Sciatic nerve (tissue), 2 donors: ENCODE measurements around the gene RAB37. TPM values are rescaled to one million over a fixed set of nuclear protein-coding genes. Genes with fewer than 3 reads are reported as not detected.

ENCODE experiments used
- ATAC-seq: fragments of 200-7000 bp; cut with Tn5 transposase; one replicate; pipeline ENCODE4 v1.9.1; 2020; ENCODE audit warnings: mild to moderate bottlenecking, moderate library complexity
- DNase-seq: peaks from one replicate; pipeline ENCODE4 v3.0.0-alpha.2; 2020; ENCODE audit warnings: low spot score
- intact Hi-C: fragments of 100-400 bp; cut with DNase I; formaldehyde crosslinking; loops from one replicate; pipeline ENCODE4 v1.14.2; 2022
- total RNA-seq: library from RNA; stranded (reverse); fragmentation: NEBNext Ultra II Directional; extraction: Animal tissue kit (Norgen Biotek cat#: 25700); gene quantifications from one replicate; pipeline ENCODE4 v1.2.1, GENCODE V29; 2021
- donor health status: DM: no; HTN: no; CAD: no.
- donor health status: DM: no; HTN: no; CAD: no.

The RAB37 gene
- total RNA-seq, 1 donor from 2014 or later, result 3.6 TPM

DNA sequence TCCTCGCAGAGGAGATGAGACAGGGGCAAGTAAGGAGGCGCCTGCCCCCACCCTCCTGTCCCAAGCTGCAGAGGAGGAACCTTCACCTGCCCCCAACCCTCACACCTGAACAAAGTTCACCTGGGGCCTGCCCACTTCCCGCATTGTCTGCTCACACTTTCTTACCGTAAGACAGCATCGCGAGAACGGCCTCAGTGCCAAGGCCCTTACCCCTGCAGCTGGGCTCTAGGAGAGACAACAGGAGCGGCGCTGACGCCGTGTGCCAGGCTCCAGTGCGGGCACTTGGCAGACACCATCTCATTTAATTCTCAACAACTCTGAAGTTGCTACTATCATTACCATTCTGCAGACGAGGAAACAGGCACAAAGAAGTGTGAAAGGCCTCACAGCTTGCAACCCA lies 35.0 kb downstream of the RAB37 start:
- no peak for DNase-seq
- intact Hi-C loops, result no loop called here
- no peak for ATAC-seq

DNA sequence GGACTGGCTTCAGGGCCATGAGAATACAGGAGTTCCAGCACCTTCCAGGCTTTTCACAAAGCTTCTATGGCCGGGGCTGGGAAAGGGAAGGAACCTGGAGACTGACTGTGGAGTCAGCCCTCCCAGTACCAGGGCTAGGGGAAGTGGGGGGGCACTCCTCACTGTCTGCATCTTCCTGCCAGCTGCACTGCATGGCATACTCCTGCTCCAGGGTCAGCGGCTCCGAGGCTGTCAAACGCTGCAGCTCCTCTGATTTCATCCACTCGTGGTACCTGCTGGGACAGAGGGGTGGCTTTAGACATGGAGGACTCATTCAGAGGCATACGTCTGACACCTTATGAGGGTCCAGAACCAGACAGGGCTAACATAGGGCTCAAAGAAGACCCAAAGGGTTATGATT lies 36.4 kb downstream of the RAB37 start:
- intact Hi-C loops, result no loop called here

GRCh38 chr17:74773871-74774286 lies 36.8 kb downstream of the RAB37 start:
- intact Hi-C loops, result no loop called here
- DNase-seq (no peak), ATAC-seq (no peak)

More for the DNA sequence above, 36.4 kb downstream of the RAB37 start:
- DNase-seq (no peak), ATAC-seq (no peak)

GRCh38 chr17:74775409-74776043 lies 38.5 kb downstream of the RAB37 start:
- intact Hi-C loops, result no loop called here

GRCh38 chr17:74776044-74776962 lies 39.2 kb downstream of the RAB37 start, which contains the start of gene NAT9:
Gene NAT9 (minus strand): TSS chr17:74776345. CDS start chr17:74775698, 647 bp downstream.
- peak; percentile 100 for DNase-seq
- ATAC-seq, result peak; percentile 98
- intact Hi-C loops, result no loop called here

More at GRCh38 chr17:74775409-74776043, 38.5 kb downstream of the RAB37 start:
- DNase-seq (no peak), ATAC-seq (no peak)

GRCh38 chr17:74776990-74777389 lies 39.9 kb downstream of the RAB37 start:
- DNase-seq, result no peak
- no peak for ATAC-seq
- intact Hi-C loops, result no loop called here

DNA sequence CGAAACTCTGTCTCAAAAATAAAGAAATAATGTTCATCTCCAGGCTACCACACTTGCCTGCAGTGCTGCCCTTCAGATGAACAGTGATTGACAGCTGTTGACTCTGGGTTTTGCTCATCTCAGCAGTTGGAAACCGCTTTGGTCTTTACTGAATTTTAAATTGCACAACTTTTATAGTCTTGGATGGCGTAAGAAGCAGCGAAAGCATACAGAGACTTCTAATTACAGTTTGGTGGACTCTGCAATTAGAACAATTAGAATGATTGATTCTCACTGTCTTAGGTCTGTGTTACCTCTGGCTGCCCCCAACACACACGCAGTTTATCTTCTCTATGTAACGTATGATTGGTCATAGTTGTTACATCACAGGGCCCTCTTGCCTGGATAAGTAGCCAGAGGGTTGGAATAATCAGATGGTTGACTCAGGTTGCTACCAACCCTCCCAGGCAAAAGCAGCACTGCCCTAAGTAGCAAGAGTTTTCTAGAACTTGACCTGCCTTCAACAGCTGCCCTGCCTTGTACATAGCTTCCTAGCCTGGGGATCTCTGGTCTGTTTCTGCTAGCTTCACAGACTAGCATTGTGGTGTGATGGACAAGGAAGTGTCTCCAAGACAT lies 41.0 kb downstream of the RAB37 start:
- ATAC-seq (no peak), DNase-seq (no peak)
- intact Hi-C loops, result no loop called here

DNA sequence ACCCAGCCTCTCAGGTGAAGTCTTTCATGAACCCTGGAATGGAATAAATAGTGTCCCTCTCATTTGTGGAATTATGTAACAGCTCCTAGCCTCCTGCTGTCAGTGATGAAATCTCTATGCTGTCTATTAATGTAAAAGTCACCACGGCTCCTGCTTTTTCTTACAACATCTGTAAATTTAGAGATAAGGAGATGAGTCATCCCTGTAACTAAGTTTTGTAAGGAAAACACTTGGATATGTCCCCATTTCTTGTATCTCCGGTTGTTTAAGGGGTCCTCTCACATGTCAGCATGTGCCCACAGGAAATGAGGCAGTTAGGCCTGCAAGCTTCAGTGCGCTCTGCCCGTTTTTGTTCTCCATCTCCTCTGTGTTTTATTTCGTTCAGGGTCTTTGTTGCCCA lies 41.9 kb downstream of the RAB37 start:
- intact Hi-C loops, result no loop called here
- DNase-seq (no peak), ATAC-seq (no peak)

GRCh38 chr17:74779501-74779900 lies 42.4 kb downstream of the RAB37 start:
- no peak for ATAC-seq
- DNase-seq, result no peak
- intact Hi-C loops, result no loop called here

DNA sequence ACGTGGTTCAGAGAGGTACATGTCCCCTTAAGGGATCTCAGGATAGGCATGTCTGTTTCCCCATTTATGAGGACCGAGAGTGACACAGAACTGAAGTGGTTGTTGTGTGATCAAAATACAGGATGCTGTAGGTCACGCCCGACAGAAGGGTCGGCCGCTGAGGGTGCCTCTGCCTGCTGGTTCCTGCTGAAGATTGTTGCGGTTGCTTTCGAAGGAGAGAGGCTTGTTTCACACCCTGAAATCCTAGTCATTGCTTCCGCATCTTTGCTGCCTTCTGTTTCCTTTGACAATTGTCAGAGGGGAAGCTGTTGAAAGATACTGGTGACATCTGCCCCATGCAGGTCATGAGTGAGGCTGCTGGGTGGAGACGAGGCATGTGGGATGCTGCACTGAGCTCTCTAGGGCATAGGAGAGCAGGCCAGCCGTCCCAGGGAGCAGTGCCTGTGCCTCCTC lies 42.9 kb downstream of the RAB37 start:
- ATAC-seq (peak; percentile 51), DNase-seq (no peak)
- intact Hi-C loops, result loop anchor here (5.0 to 10.0 kb wide), 2 partner anchors 33 to 145 kb away; partner anchors contain the start of gene NHERF1

DNA sequence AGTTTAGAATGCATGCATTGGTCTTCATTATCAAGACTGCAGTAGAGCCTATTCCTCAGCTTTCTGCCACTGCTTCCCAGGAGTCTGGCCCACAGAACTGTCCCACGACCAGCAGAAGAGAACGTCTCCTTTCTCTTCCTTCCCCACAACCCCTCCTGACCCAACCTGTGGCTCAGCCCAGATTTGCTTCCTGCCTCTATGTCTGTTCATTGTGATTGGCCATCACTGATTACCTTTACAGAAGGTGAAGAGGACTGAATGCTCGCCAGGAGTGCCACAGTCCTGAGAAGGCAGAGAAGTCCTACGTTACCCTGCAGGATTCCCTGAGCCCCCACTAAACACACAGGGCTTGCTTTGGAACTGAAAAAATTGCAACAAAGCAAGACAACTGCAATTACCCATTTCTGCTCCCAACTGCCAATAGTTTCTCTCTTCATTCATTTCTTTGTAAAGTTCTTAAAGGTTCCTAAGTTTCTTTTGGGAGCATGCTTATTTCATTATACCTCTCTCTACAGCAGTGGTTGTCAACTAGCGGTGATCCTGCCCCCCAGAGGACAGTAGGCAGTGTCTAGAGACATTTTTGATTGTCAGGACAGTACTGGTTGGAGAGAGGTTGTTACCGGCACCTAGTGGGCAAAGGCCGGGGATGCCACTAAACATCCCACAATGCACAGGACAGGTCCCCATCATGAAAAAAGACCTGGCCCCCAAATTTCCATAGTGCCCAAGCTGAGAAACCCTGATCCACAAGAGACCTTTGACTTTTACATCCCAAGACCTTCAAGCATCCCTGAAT lies 43.6 kb downstream of the RAB37 start:
- no peak for ATAC-seq
- DNase-seq, result no peak
- intact Hi-C loops, result loop anchor here (5.0 to 10.0 kb wide), 2 partner anchors 33 to 146 kb away; partner anchors contain the start of gene NHERF1

DNA sequence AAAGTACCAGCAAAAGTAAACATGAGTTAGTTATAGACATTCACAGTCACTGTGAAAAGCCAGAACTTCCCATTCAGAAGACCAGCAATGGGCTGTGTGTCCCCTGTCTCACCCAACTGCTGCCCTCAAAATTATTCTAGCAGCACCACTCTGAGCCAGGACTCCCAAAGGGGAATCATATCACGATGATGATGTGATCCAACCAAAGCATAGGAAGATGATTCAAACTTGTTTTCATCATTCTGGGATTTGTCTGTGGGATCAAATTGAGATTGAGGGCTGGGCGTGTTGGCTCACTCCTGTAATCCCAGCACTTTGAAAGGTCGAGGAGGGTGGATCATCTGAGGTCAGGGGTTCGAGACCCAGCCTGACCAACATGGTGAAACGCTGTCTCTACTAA lies 45.5 kb downstream of the RAB37 start:
- intact Hi-C loops, result loop anchor here (5.0 to 10.0 kb wide), 2 partner anchors 35 to 148 kb away; partner anchors contain the start of gene NHERF1
- DNase-seq, result no peak
- ATAC-seq, result no peak

DNA sequence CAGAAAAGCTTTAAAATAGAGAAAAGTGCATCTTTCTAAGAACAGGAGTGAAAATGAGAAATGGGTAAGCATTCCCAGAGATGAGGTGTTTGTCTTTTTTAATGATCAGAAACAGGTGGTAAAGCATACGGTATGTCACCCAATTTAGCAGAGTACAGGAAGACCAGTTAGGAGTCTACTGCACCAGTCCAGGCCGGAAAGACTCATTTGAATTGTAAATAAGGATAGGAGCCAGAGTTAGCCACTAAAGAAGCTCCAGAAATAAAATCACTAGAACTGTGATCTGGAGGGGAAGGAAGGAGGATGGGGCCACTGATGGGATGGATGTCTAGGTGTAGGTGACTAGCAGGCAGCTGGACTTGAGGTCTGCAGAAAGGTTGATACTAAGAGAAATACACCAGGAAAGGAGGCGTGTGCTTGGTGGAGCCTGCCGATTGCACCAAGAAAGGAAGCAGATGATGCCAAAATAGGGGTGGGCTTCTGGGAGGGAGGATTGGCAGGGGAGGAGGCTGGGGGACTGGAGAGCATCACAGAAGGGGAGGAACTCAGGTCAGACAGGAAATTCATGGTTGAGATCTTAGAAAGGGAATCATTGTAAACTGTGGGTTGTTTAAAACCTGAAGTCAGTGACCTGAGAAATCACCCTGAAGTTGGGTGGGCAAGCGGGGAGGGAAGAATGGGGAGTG lies 47.2 kb downstream of the RAB37 start:
- DNase-seq (no peak), ATAC-seq (no peak)
- intact Hi-C loops, result loop anchor here (5.0 to 10.0 kb wide), 2 partner anchors 37 to 149 kb away; partner anchors contain the start of gene NHERF1

GRCh38 chr17:74785096-74785980 lies 48.3 kb downstream of the RAB37 start:
- DNase-seq, result no peak
- intact Hi-C loops, result loop anchor here (10.0 kb wide), 1 partner anchor 151 kb away; no protein-coding TSS in a partner anchor
- no peak for ATAC-seq

GRCh38 chr17:74785981-74786360 lies 48.9 kb downstream of the RAB37 start:
- intact Hi-C loops, result loop anchor here (10.0 kb wide), 1 partner anchor 151 kb away; no protein-coding TSS in a partner anchor
- no peak for DNase-seq
- no peak for ATAC-seq

DNA sequence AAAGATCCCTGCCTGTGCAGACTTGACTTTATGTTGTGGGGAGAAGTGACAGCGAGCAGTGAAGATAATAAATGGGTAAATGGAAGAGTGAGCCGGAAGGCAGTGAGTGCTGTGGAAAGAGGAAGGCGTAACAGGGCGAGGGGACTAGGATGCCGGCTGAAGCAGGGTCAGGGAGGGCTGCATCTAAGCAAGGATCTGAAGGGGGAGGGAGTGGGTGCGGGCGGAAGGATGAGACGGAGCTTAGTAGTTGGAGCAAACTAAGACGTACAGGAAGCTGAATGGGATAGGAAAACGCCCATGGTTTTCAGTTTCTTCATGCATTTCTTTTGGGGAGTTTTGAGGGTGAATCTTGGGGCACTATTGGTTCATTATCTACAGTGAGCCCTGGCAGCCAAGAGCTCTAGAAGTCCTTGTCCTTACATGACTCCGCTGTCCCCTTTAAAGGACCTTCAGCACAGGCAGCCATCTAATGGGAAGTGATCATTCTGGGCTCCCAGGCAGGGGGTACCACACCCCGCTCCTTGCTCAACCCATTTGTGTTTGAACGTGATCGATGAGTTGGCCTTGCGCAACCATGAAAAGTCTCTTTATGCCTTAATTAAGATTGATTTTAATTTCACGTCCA lies 49.5 kb downstream of the RAB37 start:
- ATAC-seq (no peak), DNase-seq (no peak)
- intact Hi-C loops, result loop anchor here (10.0 kb wide), 1 partner anchor 152 kb away; no protein-coding TSS in a partner anchor
